HG02678 (cell line): ENCODE measurements around the gene AIP.
A peak's percentile ranks its signal among the peaks of the same experiment; 100 is the strongest.
"Not testable (repeated sequence)": the region's sequence is repeated elsewhere in the genome, so short reads cannot be mapped to it uniquely, and the experiment has no call there.

Source experiments
- ATAC-seq: cut with Tn5 transposase; IDR thresholded peaks from one replicate; pipeline ENCODE4 v1.9.1; 2021; ENCODE audit warnings: mild to moderate bottlenecking, moderate library complexity; ENCODE audit not compliant: unreplicated experiment

AIP gene

GRCh38 chr11:67448220-67448609 is 34.6 kb upstream of the AIP start:
- ATAC-seq: no peak

GRCh38 chr11:67449116-67449844 is 33.5 kb upstream of the AIP start:
- ATAC-seq: no peak

GRCh38 chr11:67450796-67451657 is 31.8 kb upstream of the AIP start:
- no peak for ATAC-seq

GRCh38 chr11:67451658-67451976 is 31.2 kb upstream of the AIP start:
- ATAC-seq: no peak

GRCh38 chr11:67452141-67452952 is 30.5 kb upstream of the AIP start, which contains the start of gene GPR152:
TSS of gene GPR152 (minus strand) at chr11:67452729. CDS start at chr11:67452724, 5 bp downstream.
- ATAC-seq: no peak

GRCh38 chr11:67453816-67454732 is 28.8 kb upstream of the AIP start:
- no peak for ATAC-seq

- ATAC-seq: no peak
Measured at GRCh38 chr11:67455054-67455453, 27.8 kb upstream of the AIP start, which contains the start of gene CABP4. TSS of gene CABP4 (plus strand) at chr11:67455354. CDS start at chr11:67455424, 70 bp downstream.

GRCh38 chr11:67456068-67456705 is 26.6 kb upstream of the AIP start:
- ATAC-seq: no peak

GRCh38 chr11:67457453-67457852 is 25.4 kb upstream of the AIP start:
- no peak for ATAC-seq

GRCh38 chr11:67458266-67458665 is 24.6 kb upstream of the AIP start:
- no peak for ATAC-seq

- no peak for ATAC-seq
Measured at GRCh38 chr11:67463186-67463585, 19.6 kb upstream of the AIP start.

- no peak for ATAC-seq
Measured at GRCh38 chr11:67463680-67464410, 19.0 kb upstream of the AIP start.

GRCh38 chr11:67464411-67465188 is 18.2 kb upstream of the AIP start:
- peak; percentile 55 for ATAC-seq

GRCh38 chr11:67465189-67465510 is 17.7 kb upstream of the AIP start:
- no peak for ATAC-seq

- not testable (repeated sequence) for ATAC-seq
Measured at GRCh38 chr11:67465530-67465929, 17.3 kb upstream of the AIP start.

- no peak for ATAC-seq
Measured at GRCh38 chr11:67466367-67466766, 16.5 kb upstream of the AIP start.

- ATAC-seq: no peak
Measured at GRCh38 chr11:67466962-67467771, 15.7 kb upstream of the AIP start.

GRCh38 chr11:67468056-67468455 is 14.8 kb upstream of the AIP start:
- ATAC-seq: no peak
